Naive B cell (primary cell): ENCODE results near the gene GPR21. TPM values are rescaled to one million over a fixed set of nuclear protein-coding genes. Genes with fewer than 3 reads are reported as not detected.
A peak's percentile ranks its signal among the peaks of the same experiment; 100 is the strongest.

Experiments used
- ATAC-seq, 2 donors: fragments of 150-1000 bp; cut with Tn5 transposase; 2 replicates each; pipeline ENCODE4 v1.10.0; 2021; ENCODE audit warnings: low read depth in 2 of 2, mild to moderate bottlenecking in 2 of 2, moderate library complexity in 2 of 2
- DNase-seq: peaks from one replicate; pipeline ENCODE4 v3.0.0; 2022
- H3K27ac Mint-ChIP-seq, 6 donors: one replicate each; pipeline ENCODE4 v1.8.0; 2020 to 2022; ENCODE audit warnings: mild to moderate bottlenecking in 6 of 6, mixed read lengths in 6 of 6, moderate library complexity in 5 of 6, inconsistent platforms in 2 of 6
- H3K27me3 Mint-ChIP-seq, 3 donors: one replicate each; pipeline ENCODE4 v1.8.0; 2021 to 2022; ENCODE audit warnings: mixed read lengths in 3 of 3, mild to moderate bottlenecking in 1 of 3
- H3K36me3 Mint-ChIP-seq, 2 donors: one replicate each; pipeline ENCODE4 v1.8.0; 2020 to 2022; ENCODE audit warnings: mixed read lengths in 2 of 2, inconsistent platforms in 1 of 2, mild to moderate bottlenecking in 1 of 2
- H3K4me1 Mint-ChIP-seq, 3 donors: one replicate each; pipeline ENCODE4 v1.8.0; 2020 to 2022; ENCODE audit warnings: mixed read lengths in 3 of 3, inconsistent platforms in 1 of 3, mild to moderate bottlenecking in 1 of 3, moderate library complexity in 1 of 3
- H3K4me3 Mint-ChIP-seq, 8 donors: one replicate each; pipeline ENCODE4 v1.8.0; 2020 to 2022; ENCODE audit warnings: mild to moderate bottlenecking in 8 of 8, mixed read lengths in 8 of 8, moderate library complexity in 8 of 8, inconsistent platforms in 2 of 8
- H3K9me3 Mint-ChIP-seq, 7 donors: one replicate each; pipeline ENCODE4 v1.8.0; 2020 to 2022; ENCODE audit warnings: mixed read lengths in 7 of 7, mild to moderate bottlenecking in 5 of 7, inconsistent platforms in 2 of 7, moderate library complexity in 1 of 7
- polyA plus RNA-seq, 6 donors: library from polyadenylated mRNA; unstranded; fragments of 300-500 nt; fragmentation: Illumina TruSeq; gene quantifications; one replicate each; pipeline ENCODE4 v1.2.3, GENCODE V29; 2021; ENCODE audit warnings: low read depth in 6 of 6

GPR21 gene
- polyA plus RNA-seq, 6 donors from 2014 or later, result not detected

DNA sequence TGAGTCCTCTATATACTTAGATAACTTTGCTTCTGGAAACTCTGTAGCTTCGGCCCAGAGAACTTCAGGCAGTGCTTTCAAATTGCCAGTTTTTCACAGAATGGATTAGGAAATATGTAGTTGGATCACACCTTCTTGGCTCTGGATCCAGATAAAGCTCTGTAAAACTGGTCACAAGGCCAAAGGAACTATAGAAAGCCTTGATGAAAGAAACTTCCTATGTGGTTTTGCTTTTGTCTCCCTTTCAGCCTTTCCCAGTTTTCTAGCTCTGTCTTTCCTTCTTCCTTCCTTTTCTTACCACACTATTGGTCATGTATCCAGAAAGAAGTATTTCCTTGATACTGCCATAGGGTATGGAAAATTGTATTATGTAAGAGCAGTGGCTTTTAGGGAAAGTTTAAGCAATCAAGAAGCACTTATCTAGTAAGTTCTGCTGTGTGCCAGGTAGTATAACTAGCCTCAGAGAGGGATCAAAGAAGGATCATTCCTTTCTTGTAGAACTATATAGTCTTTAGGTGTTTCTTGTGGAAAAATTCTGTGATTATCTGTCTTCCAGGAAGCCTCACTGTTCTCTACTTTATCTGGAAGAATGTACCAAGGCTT lies 6.3 kb downstream of the GPR21 start:
- no peaks in the 10 kb centered on the region for H3K27me3 Mint-ChIP-seq
- no peak for ATAC-seq
- peaks cover 8 to 11% (median 10%) of the 10 kb centered on the region in 3 donors for H3K4me1 Mint-ChIP-seq
- peaks cover 25 to 35% of the 10 kb centered on the region in 2 donors for H3K36me3 Mint-ChIP-seq
- H3K4me3 Mint-ChIP-seq, result no peak overlapping the region
- no peak for DNase-seq
- peaks cover 0 to 9% (median 6%) of the 10 kb centered on the region in 7 donors for H3K9me3 Mint-ChIP-seq
- no peak overlapping the region for H3K27ac Mint-ChIP-seq

DNA sequence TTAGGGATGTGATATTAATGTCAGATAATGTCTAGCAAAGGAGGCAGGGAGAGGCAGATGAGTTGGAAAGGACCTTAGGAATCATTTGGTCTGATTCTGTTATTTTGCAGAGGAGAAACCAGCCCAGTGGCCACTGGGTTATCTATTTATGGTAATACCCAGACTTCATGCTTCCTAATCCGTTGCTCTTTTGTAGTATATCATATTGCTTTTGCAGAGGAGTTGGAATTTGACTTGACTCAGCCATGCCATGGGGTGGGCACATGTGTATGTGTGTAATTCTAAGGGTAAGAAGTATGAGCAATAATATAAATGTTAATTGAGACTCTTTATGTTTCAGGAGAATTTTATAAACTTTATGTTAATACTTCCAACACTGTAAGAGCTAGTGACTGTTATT lies 7.3 kb downstream of the GPR21 start:
- peaks cover 20 to 28% of the 10 kb centered on the region in 2 donors for H3K36me3 Mint-ChIP-seq
- no peak for DNase-seq

DNA sequence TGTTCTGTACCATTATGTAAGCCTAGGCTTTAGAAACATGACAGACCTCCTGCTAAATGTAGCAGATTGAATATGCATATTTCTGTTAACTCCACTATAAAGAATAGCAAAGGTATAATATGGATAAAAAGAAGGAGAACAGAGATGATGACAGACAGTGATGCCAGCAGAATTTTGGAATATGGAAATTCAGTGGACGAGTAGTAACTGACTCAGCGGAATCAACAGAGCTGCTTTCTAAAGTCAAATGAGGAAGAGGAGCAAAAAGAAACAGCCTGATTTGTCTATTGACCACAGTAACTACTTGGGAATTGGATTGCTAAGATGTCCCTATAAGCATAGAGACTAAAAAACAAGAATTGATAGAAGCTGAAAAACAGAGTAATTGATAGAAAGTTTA lies 8.0 kb downstream of the GPR21 start:
- H3K36me3 Mint-ChIP-seq, result peaks cover 20 to 28% of the 10 kb centered on the region in 2 donors
- H3K4me1 Mint-ChIP-seq, result peaks cover 5 to 6% (median 5%) of the 10 kb centered on the region in 3 donors
- H3K4me3 Mint-ChIP-seq, result no peak overlapping the region
- H3K9me3 Mint-ChIP-seq, result peaks cover 0 to 9% (median 6%) of the 10 kb centered on the region in 7 donors
- H3K27ac Mint-ChIP-seq, result no peak overlapping the region
- no peak for ATAC-seq
- DNase-seq, result no peak
- H3K27me3 Mint-ChIP-seq, result no peaks in the 10 kb centered on the region

More for the DNA sequence above, 7.3 kb downstream of the GPR21 start:
- Mint-ChIP-seq H3K27ac (no peak overlapping the region), H3K4me1 (peaks cover 3 to 6% (median 5%) of the 10 kb centered on the region in 3 donors), H3K27me3 (no peaks in the 10 kb centered on the region), H3K4me3 (no peak overlapping the region), H3K9me3 (peaks cover 0 to 9% (median 6%) of the 10 kb centered on the region in 7 donors)
- no peak for ATAC-seq

DNA sequence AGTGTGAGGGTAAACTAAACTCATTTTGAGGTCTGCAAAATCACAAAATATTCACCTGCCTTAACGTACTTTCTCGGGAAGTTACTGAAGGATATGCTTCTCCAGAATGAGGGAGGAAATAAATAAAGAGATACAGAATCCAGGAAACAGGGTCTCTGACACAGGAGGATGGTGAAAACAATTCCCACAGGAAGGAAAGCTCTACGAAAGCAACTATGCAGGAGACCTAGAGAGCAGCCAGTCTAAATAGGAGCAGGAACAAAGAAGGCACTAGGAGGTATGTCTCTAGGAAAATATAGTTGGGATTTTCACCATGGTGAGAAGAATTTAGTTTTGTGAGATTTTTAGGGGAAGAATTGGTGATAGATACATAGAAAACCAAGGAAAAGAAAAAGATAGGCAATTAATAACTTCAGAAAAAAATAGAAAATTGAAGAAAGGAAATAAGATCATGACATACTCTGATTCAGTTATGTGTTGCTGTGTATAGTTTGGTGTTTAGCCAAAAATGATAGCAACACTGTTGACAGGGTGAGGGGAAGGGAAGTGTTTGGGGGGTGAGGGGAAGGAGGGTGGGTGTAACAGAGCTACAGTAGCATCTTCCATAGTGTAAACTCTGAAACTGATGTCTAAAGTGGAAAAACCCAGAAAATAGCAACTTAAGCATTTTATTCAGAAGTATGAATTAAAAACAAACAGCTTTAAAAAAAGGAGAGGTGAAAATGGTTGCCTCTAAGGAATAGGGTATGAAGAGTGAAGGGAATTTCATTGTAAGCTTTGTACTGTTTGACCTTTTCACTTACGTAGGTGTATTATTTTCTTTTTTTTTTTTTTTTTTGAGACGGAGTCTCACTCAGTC lies 9.8 kb downstream of the GPR21 start:
- no peak for ATAC-seq
- Mint-ChIP-seq H3K9me3 (peaks cover 0 to 9% (median 6%) of the 10 kb centered on the region in 7 donors), H3K36me3 (peaks cover 16 to 28% of the 10 kb centered on the region in 2 donors), H3K27me3 (no peaks in the 10 kb centered on the region), H3K27ac (peak overlapping the region in 1 of 6 donors; percentile 49), H3K4me3 (no peak overlapping the region), H3K4me1 (peaks cover 0 to 2% (median 0%) of the 10 kb centered on the region in 3 donors)
- no peak for DNase-seq

DNA sequence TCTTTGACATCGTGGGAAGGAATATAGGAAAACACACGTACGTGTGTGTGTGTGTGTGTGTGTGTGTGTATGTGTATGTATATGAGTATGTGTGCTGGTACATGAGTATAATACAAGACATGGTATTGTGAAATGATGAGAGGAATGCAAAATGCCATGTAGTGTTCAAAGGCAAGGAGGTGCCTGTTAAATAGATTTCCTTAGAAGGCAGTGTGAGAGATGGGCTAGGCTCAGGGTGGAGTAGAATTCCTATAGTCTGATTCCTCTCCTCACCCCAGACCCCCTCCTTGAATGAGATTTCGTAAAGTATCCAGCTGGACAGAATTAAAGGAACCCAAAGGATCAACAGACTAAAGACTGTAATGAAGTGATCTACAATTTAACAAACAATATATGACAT lies 11.1 kb downstream of the GPR21 start:
- H3K4me3 Mint-ChIP-seq, result no peak overlapping the region

DNA sequence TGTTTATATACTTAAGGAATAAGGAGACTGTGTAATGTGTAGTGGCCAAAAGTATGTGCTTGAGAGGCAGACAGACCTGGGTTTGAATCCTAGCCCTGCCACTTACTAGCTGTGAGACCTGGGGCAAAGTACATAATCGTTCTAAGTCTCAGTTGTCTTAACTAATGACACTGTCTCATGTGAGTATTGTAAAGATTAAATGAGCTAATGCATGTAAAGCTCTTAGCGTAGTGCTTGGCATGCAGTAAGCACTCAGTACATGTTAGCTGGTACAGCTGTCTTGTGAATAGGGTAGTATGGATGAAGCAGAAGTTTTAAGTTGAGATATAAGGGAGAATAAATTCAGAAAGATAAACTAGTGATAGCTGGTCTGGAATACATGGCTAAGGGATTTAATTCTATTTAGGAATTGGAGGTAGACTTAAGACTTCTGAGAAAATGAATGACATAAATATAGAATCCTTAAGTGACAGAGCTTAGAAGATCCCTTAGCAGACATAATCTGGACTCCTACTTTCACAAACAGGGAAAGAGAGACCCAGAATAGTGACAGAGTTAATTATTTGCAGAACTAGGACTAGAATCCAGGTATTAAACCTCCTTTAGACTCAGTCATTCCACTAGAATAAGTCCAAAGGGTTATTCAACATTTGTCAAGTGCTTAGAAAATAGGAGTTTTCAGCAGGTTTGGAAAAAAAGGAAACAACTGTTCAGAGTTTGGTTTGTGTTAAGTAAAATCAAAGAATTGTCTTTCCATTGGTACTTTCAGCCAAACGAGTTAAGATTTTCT lies 13.1 kb downstream of the GPR21 start:
- peaks cover 0 to 9% (median 6%) of the 10 kb centered on the region in 7 donors for H3K9me3 Mint-ChIP-seq
- no peak overlapping the region for H3K4me3 Mint-ChIP-seq
- peak overlapping the region in 3 of 6 donors; percentile 8 to 39 (median 12) for H3K27ac Mint-ChIP-seq
- no peak for DNase-seq
- H3K36me3 Mint-ChIP-seq, result peaks cover 16 to 21% of the 10 kb centered on the region in 2 donors
- no peaks in the 10 kb centered on the region for H3K27me3 Mint-ChIP-seq
- peaks cover 0 to 6% (median 2%) of the 10 kb centered on the region in 3 donors for H3K4me1 Mint-ChIP-seq
- ATAC-seq, result no peak

More for the DNA sequence above, 11.1 kb downstream of the GPR21 start:
- Mint-ChIP-seq H3K4me1 (peaks cover 0 to 6% (median 0%) of the 10 kb centered on the region in 3 donors), H3K36me3 (peaks cover 16 to 28% of the 10 kb centered on the region in 2 donors), H3K9me3 (peaks cover 0 to 9% (median 6%) of the 10 kb centered on the region in 7 donors), H3K27ac (peak overlapping the region in 2 of 6 donors; percentile 26 to 33), H3K27me3 (no peaks in the 10 kb centered on the region)
- DNase-seq (no peak), ATAC-seq (no peak)

DNA sequence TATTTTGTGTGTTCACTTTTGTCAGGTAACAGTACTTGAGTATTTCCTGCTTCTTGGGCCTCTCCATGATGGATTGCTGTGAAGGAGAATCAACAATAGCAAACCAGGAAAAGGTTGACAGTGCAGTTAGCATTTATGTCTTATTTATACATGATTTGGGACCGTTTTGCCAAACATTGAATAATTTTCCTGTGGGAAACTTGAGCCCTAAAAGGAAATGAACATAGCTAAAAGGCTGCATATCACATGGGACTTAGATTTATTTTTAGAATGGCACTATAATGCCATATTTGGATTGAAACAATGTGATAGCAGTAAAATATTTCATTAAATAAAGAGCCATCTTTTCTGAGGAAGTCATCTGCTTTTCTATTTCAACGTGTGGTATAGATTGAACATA lies 15.3 kb downstream of the GPR21 start:
- H3K4me1 Mint-ChIP-seq, result peaks cover 9 to 12% (median 9%) of the 10 kb centered on the region in 3 donors
- H3K9me3 Mint-ChIP-seq, result no peaks in the 10 kb centered on the region
- no peak overlapping the region for H3K4me3 Mint-ChIP-seq
- no peak for DNase-seq
- H3K36me3 Mint-ChIP-seq, result no peaks in the 10 kb centered on the region
- ATAC-seq, result no peak
- peak overlapping the region in 1 of 6 donors; percentile 80 for H3K27ac Mint-ChIP-seq
- no peaks in the 10 kb centered on the region for H3K27me3 Mint-ChIP-seq

DNA sequence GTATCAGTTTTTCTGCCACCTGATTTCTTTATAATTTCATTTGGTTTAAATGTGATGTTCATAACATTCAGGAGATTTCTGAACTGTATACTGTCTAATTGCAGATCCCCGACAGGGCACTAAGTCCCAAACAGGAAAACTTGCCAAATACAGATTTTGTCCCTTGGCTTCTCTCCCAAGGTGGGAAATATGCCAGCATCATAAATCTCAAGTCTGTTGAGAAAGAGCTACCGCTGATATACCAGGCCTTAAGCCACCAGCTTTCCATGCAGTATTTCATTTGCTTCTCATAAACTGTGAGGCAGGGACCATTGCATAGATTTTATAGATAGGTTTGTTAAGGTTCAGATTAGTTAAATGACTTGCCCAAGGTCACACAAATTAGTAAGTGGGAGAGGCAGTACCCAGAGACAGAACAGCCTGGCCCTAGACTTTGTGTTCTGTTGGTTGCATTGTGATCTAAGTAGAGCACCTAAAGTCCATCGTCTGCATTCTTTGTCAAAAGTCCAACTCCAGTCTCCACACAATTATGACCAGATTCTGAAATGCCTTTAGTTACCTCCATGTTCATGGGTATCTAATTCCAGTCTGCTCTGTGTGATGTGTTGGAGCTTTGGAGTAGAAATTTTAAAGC lies 16.2 kb downstream of the GPR21 start:
- H3K9me3 Mint-ChIP-seq, result no peaks in the 10 kb centered on the region
- ATAC-seq (no peak), DNase-seq (no peak)
- H3K27ac Mint-ChIP-seq, result peak overlapping the region in 1 of 6 donors; percentile 37
- no peaks in the 10 kb centered on the region for H3K36me3 Mint-ChIP-seq
- H3K27me3 Mint-ChIP-seq, result no peaks in the 10 kb centered on the region
- H3K4me1 Mint-ChIP-seq, result peaks cover 9 to 16% (median 10%) of the 10 kb centered on the region in 3 donors
- H3K4me3 Mint-ChIP-seq, result no peak overlapping the region

DNA sequence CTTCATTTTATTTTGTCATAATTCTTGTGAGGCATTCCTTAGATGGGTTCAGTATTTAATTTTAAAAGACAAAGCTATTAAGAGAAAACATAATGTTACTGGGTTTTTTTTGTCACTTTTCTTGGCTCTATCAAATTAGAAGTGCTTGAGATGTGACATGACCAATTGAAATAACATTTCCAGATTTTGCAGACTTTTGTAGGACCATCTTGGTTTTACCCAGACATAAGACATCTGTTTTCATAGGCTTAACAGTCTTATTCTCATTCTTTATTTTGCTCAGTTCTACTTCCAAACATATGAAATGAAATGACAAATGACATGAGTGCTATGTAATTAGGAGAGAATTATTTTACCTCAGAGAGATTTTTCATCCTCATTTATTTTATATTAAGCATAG lies 19.6 kb downstream of the GPR21 start:
- no peak for ATAC-seq
- Mint-ChIP-seq H3K27ac (no peak overlapping the region), H3K36me3 (no peaks in the 10 kb centered on the region), H3K4me1 (peaks cover 8 to 16% (median 9%) of the 10 kb centered on the region in 3 donors), H3K4me3 (no peak overlapping the region), H3K27me3 (no peaks in the 10 kb centered on the region), H3K9me3 (no peaks in the 10 kb centered on the region)
- DNase-seq, result no peak

DNA sequence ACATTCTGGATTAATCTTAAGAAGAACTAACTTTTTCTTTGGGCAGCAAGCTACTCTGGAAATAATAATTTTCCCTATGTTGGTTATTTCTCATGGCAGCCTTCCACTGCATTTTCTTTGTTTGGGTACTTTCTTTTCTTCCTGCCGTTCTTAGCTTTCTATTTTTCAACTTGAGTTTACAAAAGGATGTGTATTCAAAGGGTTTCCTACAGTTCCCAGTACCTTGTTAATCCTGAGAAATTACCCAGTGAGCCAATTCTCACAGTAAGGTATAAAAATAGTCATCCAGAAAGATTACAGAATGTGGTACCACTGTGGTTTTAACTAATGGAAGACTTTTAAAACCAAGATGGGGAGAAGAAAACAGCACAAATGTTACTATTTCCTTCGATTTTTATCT lies 20.2 kb downstream of the GPR21 start:
- ATAC-seq (no peak), DNase-seq (no peak)
- H3K27ac Mint-ChIP-seq, result peak overlapping the region in 2 of 6 donors; percentile 28 to 47
- H3K4me3 Mint-ChIP-seq, result no peak overlapping the region
- no peaks in the 10 kb centered on the region for H3K9me3 Mint-ChIP-seq
- H3K27me3 Mint-ChIP-seq, result no peaks in the 10 kb centered on the region
- peaks cover 8 to 16% (median 9%) of the 10 kb centered on the region in 3 donors for H3K4me1 Mint-ChIP-seq
- H3K36me3 Mint-ChIP-seq, result no peaks in the 10 kb centered on the region

DNA sequence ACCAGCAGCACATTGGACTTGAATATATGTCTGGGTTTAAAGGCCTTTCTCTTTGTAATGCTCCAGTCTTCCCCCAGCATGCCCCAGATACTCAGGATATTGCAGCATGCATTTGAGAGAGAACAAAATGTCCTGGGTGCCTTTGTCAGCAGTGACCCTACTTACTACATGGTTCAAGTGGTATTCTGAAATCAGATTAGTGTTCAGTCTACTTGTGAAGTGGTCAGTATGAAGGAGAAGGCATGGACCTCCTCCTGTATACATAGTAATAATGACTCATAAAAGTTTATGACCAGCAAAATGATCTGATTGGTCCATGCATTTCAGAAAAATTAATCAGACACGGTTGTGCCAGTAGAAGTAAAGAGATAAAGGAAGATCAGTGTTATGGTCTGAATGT lies 25.4 kb downstream of the GPR21 start:
- Mint-ChIP-seq H3K9me3 (no peaks in the 10 kb centered on the region), H3K27me3 (no peaks in the 10 kb centered on the region), H3K27ac (no peak overlapping the region), H3K4me1 (peaks cover 0 to 3% (median under 1%) of the 10 kb centered on the region in 3 donors), H3K36me3 (peaks cover 0 to 5% of the 10 kb centered on the region in 2 donors), H3K4me3 (no peak overlapping the region)
- DNase-seq (no peak), ATAC-seq (no peak)

DNA sequence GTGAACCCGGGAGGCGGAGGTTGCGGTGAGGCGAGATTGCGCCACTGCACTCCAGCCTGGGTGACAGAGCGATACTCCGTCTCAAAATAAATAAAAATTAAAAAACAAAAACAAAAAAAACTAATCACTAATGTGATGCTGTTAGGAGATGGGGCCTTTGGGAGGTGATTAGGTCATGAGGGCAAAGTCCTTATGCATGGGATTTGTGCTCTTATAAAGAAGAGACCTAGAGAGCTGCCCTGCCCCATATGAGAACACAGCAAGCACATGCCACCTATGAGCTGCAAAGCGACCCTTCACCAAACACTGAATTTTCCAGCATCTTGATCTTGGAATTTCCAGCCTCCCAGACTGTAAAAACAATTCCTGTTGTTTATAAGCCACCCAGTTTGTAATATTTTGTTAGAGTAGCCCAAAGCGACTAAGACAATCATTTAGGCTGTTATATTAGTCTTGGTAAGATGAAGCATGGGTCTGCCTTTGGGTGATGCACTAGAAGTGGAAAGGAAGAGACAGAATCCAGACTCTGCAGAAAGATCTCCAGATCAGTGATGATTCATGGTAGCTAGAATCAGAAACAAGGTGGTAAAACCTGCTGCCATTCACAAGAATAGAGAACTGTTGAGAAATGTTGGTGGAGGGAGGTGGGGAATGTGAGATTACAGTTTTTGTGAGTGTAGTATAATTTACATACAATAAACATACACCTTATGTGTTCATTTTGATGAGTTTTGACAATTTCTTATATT lies 26.2 kb downstream of the GPR21 start:
- DNase-seq (no peak), ATAC-seq (no peak)
- Mint-ChIP-seq H3K36me3 (peaks cover 0 to 5% of the 10 kb centered on the region in 2 donors), H3K4me3 (no peak overlapping the region), H3K9me3 (no peaks in the 10 kb centered on the region), H3K4me1 (no peaks in the 10 kb centered on the region), H3K27me3 (no peaks in the 10 kb centered on the region), H3K27ac (peak overlapping the region in 1 of 6 donors; percentile 56)
